ENCODE results near the gene SCUBE1. TPM values are rescaled to one million over a fixed set of nuclear protein-coding genes. Genes with fewer than 3 reads are reported as not detected.
A peak's percentile ranks its signal among the peaks of the same experiment; 100 is the strongest.

The SCUBE1 gene
- total RNA-seq, 1 donor from 2014 or later, result 16.6 TPM

- TF ChIP-seq CTCF (IDR thresholded peaks at IDR 0.05), result no peak
- peak overlapping the region; percentile 97 for H3K4me3 ChIP-seq
- peak overlapping the region; percentile 92 for H3K27ac ChIP-seq
- no peak for ATAC-seq
- intact Hi-C loops (cut with DNase I), result no loop called here
- no peak for DNase-seq
- H3K4me1 ChIP-seq, result peaks cover 47% of the 10 kb centered on the region
- no peaks in the 10 kb centered on the region for H3K36me3 ChIP-seq
- H3K27me3 ChIP-seq (ENCODE audit: low read depth), result no peaks in the 10 kb centered on the region
- H3K9me3 ChIP-seq, result no peaks in the 10 kb centered on the region
These were observed 191.2 kb downstream of the SCUBE1 start for GRCh38 chr22:43152003-43152356.

- intact Hi-C loops (cut with DNase I), result no loop called here
These were observed 191.7 kb downstream of the SCUBE1 start, which contains the start of gene TSPO for GRCh38 chr22:43151251-43152002. Gene TSPO (plus strand): TSS chr22:43151559. CDS start chr22:43159239, 7,680 bp downstream.

GRCh38 chr22:43150731-43151206, 192.4 kb downstream of the SCUBE1 start:
- no peak for TF ChIP-seq CTCF (IDR thresholded peaks at IDR 0.05)
- Histone ChIP-seq H3K4me1 (peaks cover 44% of the 10 kb centered on the region), H3K27ac (peak overlapping the region; percentile 92), H3K4me3 (peak overlapping the region; percentile 97), H3K9me3 (no peaks in the 10 kb centered on the region), H3K36me3 (no peaks in the 10 kb centered on the region), H3K27me3 (ENCODE audit: low read depth) (no peaks in the 10 kb centered on the region)
- DNase-seq (no peak), ATAC-seq (no peak)
- intact Hi-C loops (cut with DNase I), result no loop called here

More at GRCh38 chr22:43151251-43152002, 191.7 kb downstream of the SCUBE1 start, which contains the start of gene TSPO:
- peaks cover 47% of the 10 kb centered on the region for H3K4me1 ChIP-seq
- peak within 1 kb of the TSS; percentile 92 for H3K27ac ChIP-seq
- ATAC-seq (peak; percentile 91 to 92), DNase-seq (peak; percentile 88)
- peak within 1 kb of the TSS; percentile 97 for H3K4me3 ChIP-seq
- no peaks in the 10 kb centered on the region for H3K36me3 ChIP-seq
- no peaks in the 10 kb centered on the region for H3K9me3 ChIP-seq
- no peaks in the 10 kb centered on the region for H3K27me3 ChIP-seq (ENCODE audit: low read depth)
- no peak for TF ChIP-seq CTCF (IDR thresholded peaks at IDR 0.05)

GRCh38 chr22:43148581-43148980, 194.6 kb downstream of the SCUBE1 start:
- H3K4me3 ChIP-seq, result no peak overlapping the region
- DNase-seq, result no peak
- intact Hi-C loops (cut with DNase I), result no loop called here
- no peak for TF ChIP-seq CTCF (IDR thresholded peaks at IDR 0.05)
- peaks cover 32% of the 10 kb centered on the region for H3K4me1 ChIP-seq
- ATAC-seq, result no peak
- H3K36me3 ChIP-seq, result no peaks in the 10 kb centered on the region
- no peaks in the 10 kb centered on the region for H3K27me3 ChIP-seq (ENCODE audit: low read depth)
- H3K9me3 ChIP-seq, result no peaks in the 10 kb centered on the region
- no peak overlapping the region for H3K27ac ChIP-seq

GRCh38 chr22:43147821-43148220, 195.4 kb downstream of the SCUBE1 start:
- Histone ChIP-seq H3K4me1 (peaks cover 33% of the 10 kb centered on the region), H3K27me3 (ENCODE audit: low read depth) (no peaks in the 10 kb centered on the region), H3K36me3 (no peaks in the 10 kb centered on the region), H3K4me3 (no peak overlapping the region), H3K9me3 (no peaks in the 10 kb centered on the region), H3K27ac (no peak overlapping the region)
- DNase-seq (peak; percentile 74), ATAC-seq (no peak)
- no peak for TF ChIP-seq CTCF (IDR thresholded peaks at IDR 0.05)
- intact Hi-C loops (cut with DNase I), result no loop called here

Other genes starting within 250 kb of the SCUBE1 start
- gene BIK, start 232.6 kb downstream of the SCUBE1 start, total RNA-seq, result 1.6 TPM
- 11.7 TPM for gene MCAT, start 200.0 kb downstream of the SCUBE1 start, total RNA-seq
- gene TSPO, start 191.8 kb downstream of the SCUBE1 start, total RNA-seq, result 294 TPM
- gene TTLL12, start 156.2 kb downstream of the SCUBE1 start, total RNA-seq, result 21.6 TPM
- not detected for gene MPPED1, start 68.6 kb upstream of the SCUBE1 start, total RNA-seq